Right kidney (tissue), 1 donor: ENCODE results near the gene EPHA7.

Experiments
- DNase-seq: peaks from one replicate; pipeline ENCODE4 v3.0.0-alpha.2; 2016

Gene EPHA7

GRCh38 chr6:93243231-93243778 is 176.1 kb downstream of the EPHA7 start:
- DNase-seq: no peak

- no peak for DNase-seq
Measured at GRCh38 chr6:93242049-93242448, 177.3 kb downstream of the EPHA7 start.

GRCh38 chr6:93238632-93239031 is 180.7 kb downstream of the EPHA7 start:
- DNase-seq: no peak

GRCh38 chr6:93235775-93236174 is 183.6 kb downstream of the EPHA7 start:
- DNase-seq: no peak

- DNase-seq: no peak
Measured at GRCh38 chr6:93226822-93227221, 192.5 kb downstream of the EPHA7 start.

- no peak for DNase-seq
Measured at GRCh38 chr6:93222071-93222851, 197.1 kb downstream of the EPHA7 start.

- no peak for DNase-seq
Measured at GRCh38 chr6:93219447-93219846, 199.9 kb downstream of the EPHA7 start.

GRCh38 chr6:93218096-93218495 is 201.3 kb downstream of the EPHA7 start:
- DNase-seq: no peak

GRCh38 chr6:93213028-93213427 is 206.3 kb downstream of the EPHA7 start:
- no peak for DNase-seq

GRCh38 chr6:93210908-93211307 is 208.5 kb downstream of the EPHA7 start:
- no peak for DNase-seq

- DNase-seq: no peak
Measured at GRCh38 chr6:93209358-93209757, 210.0 kb downstream of the EPHA7 start.

- DNase-seq: no peak
Measured at GRCh38 chr6:93196406-93196970, 222.9 kb downstream of the EPHA7 start.

GRCh38 chr6:93194480-93194879 is 224.9 kb downstream of the EPHA7 start:
- DNase-seq: no peak

- DNase-seq: no peak
Measured at GRCh38 chr6:93193868-93194267, 225.5 kb downstream of the EPHA7 start.
